Endothelial cell of umbilical vein (primary cell): ENCODE measurements around the gene SLC24A3. TPM values are rescaled to one million over a fixed set of nuclear protein-coding genes. Genes with fewer than 3 reads are reported as not detected.

Experiments
- BruUV-seq: library from RNA; stranded (reverse); fragments of 400-500 nt; replicated peaks from 2 replicates; lab custom pipeline; 2021; lab: Mats Ljungman, UMichigan
- CTCF ChIA-PET: fragments of 300-600, 350-600 bp; sonication (Branson Sonifier 250); formaldehyde crosslinking; loops from one replicate; lab custom pipeline; 2021; ENCODE audit warnings: antibody characterized with exemption, inconsistent platforms; lab: Charles Lee
- POLR2A ChIA-PET: fragments of 300-600, 350-600 bp; sonication (Branson Sonifier 250); formaldehyde crosslinking; loops from one replicate; lab custom pipeline; 2021; ENCODE audit warnings: antibody characterized with exemption, inconsistent platforms; lab: Charles Lee
- DNase-seq: peaks from one replicate; pipeline ENCODE4 v3.0.0-alpha.2; 2011; ENCODE audit warnings: low read depth, low spot score
- FAIRE-seq: peaks from 2 replicates; lab custom pipeline; 2011; peaks lifted over from hg19 to GRCh38; lab: Jason Lieb, UNC
- H2AFZ ChIP-seq: 2 replicates; pipeline ENCODE4 v1.6.0; 2012; ENCODE audit warnings: low read depth, low read length, control low read depth, inconsistent platforms
- H3K27ac ChIP-seq: 2 replicates; pipeline ENCODE4 v1.5.1; 2011; ENCODE audit warnings: low read depth, mild to moderate bottlenecking, control low read depth, low read length, moderate library complexity; ENCODE audit not compliant: insufficient read depth
- H3K27me3 ChIP-seq, 2 experiments: 2 replicates each; pipeline versions ENCODE4 v1.6.0 to v1.6.1; 2011; ENCODE audit warnings: low read length in 2 of 2, mixed read lengths in 1 of 2; ENCODE audit not compliant: control insufficient read depth in 2 of 2, insufficient read depth in 2 of 2
- H3K36me3 ChIP-seq, 2 experiments: 2 replicates in 1 of 2; 3 replicates in 1 of 2; pipeline ENCODE4 v1.5.1; 2011; ENCODE audit warnings: low read length in 2 of 2, mild to moderate bottlenecking in 1 of 2, moderate library complexity in 1 of 2; ENCODE audit not compliant: control insufficient read depth in 2 of 2, insufficient read depth in 2 of 2; ENCODE audit errors: extremely low read depth in 1 of 2
- H3K4me1 ChIP-seq: 3 replicates; pipeline ENCODE4 v1.5.1; 2011; ENCODE audit warnings: mild to moderate bottlenecking, low read length; ENCODE audit not compliant: control insufficient read depth, insufficient read depth; ENCODE audit errors: extremely low read depth
- H3K4me2 ChIP-seq: 2 replicates; pipeline ENCODE4 v1.6.1; 2011; ENCODE audit warnings: low read length, control low read depth, mixed read lengths; ENCODE audit not compliant: insufficient read depth
- H3K4me3 ChIP-seq, 3 experiments: fragments of 200-600 bp in 1 of 3; sonication (generic), shearing (Covaris generic) in 1 of 3; replicated peaks in 1 of 3; 2 replicates each; pipeline ENCODE4 v1.5.1; 2011 to 2016; ENCODE audit warnings: control low read depth in 3 of 3, low read length in 3 of 3, mild to moderate bottlenecking in 2 of 3, inconsistent platforms in 1 of 3, low read depth in 1 of 3, moderate library complexity in 1 of 3; ENCODE audit not compliant: insufficient read depth in 1 of 3
- H3K79me2 ChIP-seq: 2 replicates; pipeline ENCODE4 v1.6.0; 2012; ENCODE audit warnings: low read length, inconsistent platforms; ENCODE audit not compliant: control insufficient read depth, insufficient read depth
- H3K9ac ChIP-seq: replicated peaks from 2 replicates; pipeline ENCODE3; 2011; ENCODE audit warnings: low read length, control low read depth; ENCODE audit not compliant: insufficient read depth; ENCODE audit errors: extremely low read depth
- H3K9me1 ChIP-seq: replicated peaks from 3 replicates; pipeline ENCODE4 v1.6.0; 2011; ENCODE audit warnings: mild to moderate bottlenecking, low read length; ENCODE audit not compliant: control insufficient read depth, insufficient read depth; ENCODE audit errors: extremely low read depth
- H3K9me3 ChIP-seq: replicated peaks from 2 replicates; pipeline ENCODE4 v1.5.1; 2012; ENCODE audit warnings: low read length, inconsistent platforms; ENCODE audit not compliant: control insufficient read depth, insufficient read depth
- H4K20me1 ChIP-seq: replicated peaks from 2 replicates; pipeline ENCODE3; 2011; ENCODE audit warnings: mild to moderate bottlenecking, low read length; ENCODE audit not compliant: control insufficient read depth, insufficient read depth; ENCODE audit errors: extremely low read depth
- CTCF ChIP-seq, 2 donors: IDR thresholded peaks; 1 replicate in 1 of 2; 2 replicates in 1 of 2; pipeline ENCODE4 v1.5.1; 2011; ENCODE audit warnings: low read length in 2 of 2, mild to moderate bottlenecking in 2 of 2, moderate library complexity in 2 of 2, control low read depth in 1 of 2, inconsistent platforms in 1 of 2, low read depth in 1 of 2; ENCODE audit not compliant: insufficient read depth in 1 of 2; ENCODE audit errors: extremely low read depth in 1 of 2
- EZH2 ChIP-seq: IDR thresholded peaks from 2 replicates; pipeline ENCODE4 v1.6.1; 2012; ENCODE audit warnings: borderline replicate concordance, low read depth, mild to moderate bottlenecking, moderate library complexity, low read length, inconsistent platforms; ENCODE audit not compliant: severe bottlenecking
- FOS ChIP-seq: IDR thresholded peaks from 2 replicates; pipeline ENCODE4 v1.6.1; 2011; ENCODE audit warnings: mild to moderate bottlenecking, low read length, moderate library complexity, borderline replicate concordance; ENCODE audit not compliant: insufficient read depth
- GATA2 ChIP-seq: IDR thresholded peaks from 2 replicates; pipeline ENCODE4 v1.7.0; 2011; ENCODE audit warnings: low read depth, mild to moderate bottlenecking, moderate library complexity, mixed read lengths, low read length; ENCODE audit not compliant: insufficient read length, insufficient read depth
- JUN ChIP-seq: IDR thresholded peaks from 2 replicates; pipeline ENCODE4 v1.6.1; 2011; ENCODE audit warnings: borderline replicate concordance, low read depth; ENCODE audit not compliant: insufficient read length, insufficient read depth
- MYC ChIP-seq: IDR thresholded peaks from one replicate; pipeline ENCODE4 v1.6.1; 2011; ENCODE audit warnings: mild to moderate bottlenecking, low read depth, low read length
- POLR2A ChIP-seq: IDR thresholded peaks from 2 replicates; pipeline ENCODE4 v1.6.1; 2012; ENCODE audit warnings: low read depth, mild to moderate bottlenecking, control low read depth, low read length
- POLR2AphosphoS5 ChIP-seq: IDR thresholded peaks from 2 replicates; pipeline ENCODE4 v1.6.1; 2012; ENCODE audit warnings: low read depth, mild to moderate bottlenecking, control low read depth, low read length, moderate library complexity; ENCODE audit not compliant: insufficient read depth
- dilution Hi-C: fragments of 300-500 bp; cut with MboI; formaldehyde crosslinking; loops from one replicate; pipeline ENCODE4 v1.15.0; 2019; ENCODE audit warnings: low sequenced_read_pairs; ENCODE audit not compliant: extremely low pct_ligation_motif_present
- intact Hi-C: fragments of 100-400 bp; cut with micrococcal nuclease; formaldehyde crosslinking; loops from one replicate; pipeline ENCODE4 v1.10.0; 2022
- polyA plus RNA-seq, 4 experiments: library from polyadenylated mRNA; depleted of rRNA in 3 of 4; stranded (reverse) in 3 of 4; unstranded in 1 of 4; fragments of >200 nt; gene quantifications; 2 replicates each; pipeline versions ENCODE4 v1.2.1 to v1.2.3, GENCODE V29; 2011 to 2012; ENCODE audit warnings: missing spikeins in 1 of 4
- total RNA-seq: library from RNA; stranded (reverse); gene quantifications from 2 replicates; pipeline ENCODE4 v1.2.3, GENCODE V29; 2021
- TF ChIP-seq, protein P1 (sequence below): IDR thresholded peaks from 2 replicates; pipeline ENCODE4 v1.6.1; 2011; ENCODE audit not compliant: insufficient read depth, insufficient read length

Gene SLC24A3
- total and polyA plus RNA-seq, 2 donors (not counting 3 experiments of a cell fraction or from before 2014, with no cell fraction given): not detected

- TF ChIP-seq EZH2 (no peak), CTCF (IDR thresholded peaks at IDR 0.05; ENCODE audit: extremely low read depth in 1 of 2, insufficient read depth in 1 of 2, low read depth in 1 of 2, low read length in 2 of 2) (peak; percentile 70 to 73)
- Histone ChIP-seq H3K9ac (no peak overlapping the region), H3K27ac (no peak overlapping the region), H3K9me3 (no peaks in the 10 kb centered on the region), H3K4me1 (no peaks in the 10 kb centered on the region), H3K36me3 (no peaks in the 10 kb centered on the region), H3K9me1 (no peaks in the 10 kb centered on the region), H4K20me1 (no peaks in the 10 kb centered on the region), H3K4me2 (no peak overlapping the region), H3K27me3 (peaks cover 0 to 1% of the 10 kb centered on the region in 2 experiments), H3K79me2 (no peaks in the 10 kb centered on the region), H3K4me3 (no peak overlapping the region), H2AFZ (no peak overlapping the region)
- BruUV-seq: no TSS peak
- peak; percentile 66 for DNase-seq
- POLR2A ChIA-PET: no interaction called here
- dilution Hi-C loops (no loop called here), intact Hi-C loops (loop anchor here (1.0 to 2.0 kb wide), 2 partner anchors 34 to 608 kb away; no protein-coding TSS in a partner anchor)
- FAIRE-seq: peak; percentile 81
- CTCF ChIA-PET: interaction anchor here (0.6 to 4.8 kb wide), 29 partner anchors 8 to 1490 kb away, joined by 3 to 202 read pairs (median 4); partner anchors contain the start of gene NAA20
Measured at GRCh38 chr20:19628570-19629134, 416.2 kb downstream of the SLC24A3 start.

GRCh38 chr20:19631410-19631809 is 419.0 kb downstream of the SLC24A3 start:
- no peak for FAIRE-seq
- H4K20me1 ChIP-seq: no peaks in the 10 kb centered on the region
- H3K9ac ChIP-seq: no peak overlapping the region
- dilution Hi-C loops (no loop called here), intact Hi-C loops (no loop called here)
- no peaks in the 10 kb centered on the region for H3K36me3 ChIP-seq
- H3K9me1 ChIP-seq: no peaks in the 10 kb centered on the region
- no peak overlapping the region for H3K27ac ChIP-seq
- H3K4me1 ChIP-seq: no peaks in the 10 kb centered on the region
- H3K9me3 ChIP-seq: no peaks in the 10 kb centered on the region
- no TSS peak for BruUV-seq
- H2AFZ ChIP-seq: no peak overlapping the region
- no peaks in the 10 kb centered on the region for H3K79me2 ChIP-seq
- H3K4me3 ChIP-seq: no peak overlapping the region
- H3K27me3 ChIP-seq: peaks cover 0 to 1% of the 10 kb centered on the region in 2 experiments
- ChIA-PET CTCF (interaction anchor here (3.4 to 4.8 kb wide), 2 partner anchors 12 to 16 kb away, joined by 21 to 26 read pairs; no protein-coding TSS in a partner anchor), POLR2A (no interaction called here)
- DNase-seq: no peak
- no peak for TF ChIP-seq MYC
- TF ChIP-seq CTCF (IDR thresholded peaks at IDR 0.05; ENCODE audit: extremely low read depth in 1 of 2, insufficient read depth in 1 of 2, low read depth in 1 of 2, low read length in 2 of 2): no peak
- TF ChIP-seq JUN: no peak
- no peak for TF ChIP-seq EZH2
- no peak for TF ChIP-seq POLR2A
- no peak for TF ChIP-seq FOS
- TF ChIP-seq, protein P1, sequence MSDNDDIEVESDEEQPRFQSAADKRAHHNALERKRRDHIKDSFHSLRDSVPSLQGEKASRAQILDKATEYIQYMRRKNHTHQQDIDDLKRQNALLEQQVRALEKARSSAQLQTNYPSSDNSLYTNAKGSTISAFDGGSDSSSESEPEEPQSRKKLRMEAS: no peak
- no peak for TF ChIP-seq GATA2
- TF ChIP-seq POLR2AphosphoS5: no peak
- H3K4me2 ChIP-seq: no peak overlapping the region
